Neutrophil (primary cell): ENCODE measurements around the gene NRG3.

Source experiments
- H3K27ac ChIP-seq: fragments of 200-600 bp; sonication (generic); 2 replicates; pipeline ENCODE4 v1.5.1; 2016; ENCODE audit warnings: mild to moderate bottlenecking, moderate library complexity
- H3K27me3 ChIP-seq: fragments of 200-600 bp; sonication (generic); 2 replicates; pipeline ENCODE4 v1.6.0; 2016; ENCODE audit warnings: mild to moderate bottlenecking
- H3K36me3 ChIP-seq: fragments of 200-600 bp; sonication (generic); 2 replicates; pipeline ENCODE4 v1.5.1; 2017
- H3K4me1 ChIP-seq, 2 experiments: fragments of 200-600 bp in 1 of 2; sonication (generic) in 1 of 2; 1 replicate in 1 of 2; 2 replicates in 1 of 2; pipeline versions ENCODE4 v1.5.1 to v1.6.1; 2013 to 2016; ENCODE audit warnings: low read depth in 1 of 2, low read length in 1 of 2, mild to moderate bottlenecking in 1 of 2, moderate library complexity in 1 of 2; ENCODE audit not compliant: control insufficient read depth in 1 of 2, insufficient read depth in 1 of 2
- H3K4me3 ChIP-seq, 2 experiments: fragments of 200-600 bp in 1 of 2; sonication (generic) in 1 of 2; 1 replicate in 1 of 2; 2 replicates in 1 of 2; pipeline ENCODE4 v1.5.1; 2013 to 2016; ENCODE audit warnings: low read depth in 1 of 2, low read length in 1 of 2, mild to moderate bottlenecking in 1 of 2, moderate library complexity in 1 of 2
- H3K9me3 ChIP-seq: fragments of 200-600 bp; sonication (generic); 2 replicates; pipeline ENCODE4 v1.5.1; 2016
- CTCF ChIP-seq: fragments of 200-600 bp; sonication (generic); IDR thresholded peaks from 2 replicates; pipeline ENCODE4 v1.5.1; 2016; ENCODE audit warnings: antibody characterized with exemption

The NRG3 gene

GRCh38 chr10:82256275-82256674 is 381.3 kb downstream of the NRG3 start:
- Histone ChIP-seq H3K4me1 (no peaks in the 10 kb centered on the region), H3K27ac (no peak overlapping the region), H3K4me3 (no peak overlapping the region), H3K36me3 (no peaks in the 10 kb centered on the region), H3K9me3 (no peaks in the 10 kb centered on the region), H3K27me3 (no peaks in the 10 kb centered on the region)
- no peak for TF ChIP-seq CTCF

- Histone ChIP-seq H3K9me3 (no peaks in the 10 kb centered on the region), H3K27ac (no peak overlapping the region), H3K27me3 (no peaks in the 10 kb centered on the region), H3K36me3 (no peaks in the 10 kb centered on the region), H3K4me3 (no peak overlapping the region), H3K4me1 (no peaks in the 10 kb centered on the region)
- TF ChIP-seq CTCF = no peak
Observed at GRCh38 chr10:82266438-82266837, 391.4 kb downstream of the NRG3 start.

DNA sequence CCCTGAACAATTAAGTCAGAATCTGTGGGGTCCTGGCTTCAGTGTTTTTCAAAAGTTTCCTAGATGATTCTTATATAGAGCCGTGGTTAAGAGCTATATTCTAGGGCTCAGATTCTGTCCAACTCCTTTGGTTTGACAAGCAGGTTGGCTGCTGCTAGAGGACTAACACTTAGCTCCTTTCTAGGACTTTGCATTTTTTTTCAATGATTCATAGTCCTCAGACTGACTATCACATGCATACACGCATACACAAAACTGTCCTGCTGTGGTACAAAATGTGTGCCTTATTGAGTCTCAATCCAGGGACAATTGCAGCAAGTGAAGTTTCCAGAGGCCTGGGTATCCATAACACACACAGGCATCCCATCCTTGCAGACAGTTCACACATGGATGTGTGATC is 392.0 kb downstream of the NRG3 start:
- Histone ChIP-seq H3K4me3 (no peak overlapping the region), H3K4me1 (no peaks in the 10 kb centered on the region), H3K27me3 (no peaks in the 10 kb centered on the region), H3K27ac (no peak overlapping the region), H3K9me3 (no peaks in the 10 kb centered on the region), H3K36me3 (no peaks in the 10 kb centered on the region)
- TF ChIP-seq CTCF = no peak

- TF ChIP-seq CTCF = no peak
Observed at GRCh38 chr10:82267465-82267864, 392.5 kb downstream of the NRG3 start.

DNA sequence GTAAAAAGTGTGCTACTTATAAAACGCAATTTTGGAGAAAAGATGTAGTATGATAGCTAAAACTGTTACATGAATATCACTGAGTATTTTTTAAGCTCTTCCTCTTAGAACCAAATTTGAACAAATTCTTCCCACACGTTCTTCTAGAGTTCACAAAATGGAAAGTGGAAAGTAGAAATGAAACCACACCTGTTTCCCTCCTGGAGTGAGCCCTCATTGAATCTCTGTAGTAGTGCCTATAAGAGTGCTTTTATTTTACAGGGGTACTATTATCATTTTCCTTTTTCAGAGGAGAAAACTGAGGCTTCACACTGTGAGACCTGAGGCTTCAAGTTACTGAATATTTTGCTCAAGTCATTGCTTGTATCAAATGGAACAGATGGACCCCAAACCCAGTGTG is 393.0 kb downstream of the NRG3 start:
- Histone ChIP-seq H3K27ac (no peak overlapping the region), H3K36me3 (no peaks in the 10 kb centered on the region)

More at GRCh38 chr10:82267465-82267864, 392.5 kb downstream of the NRG3 start:
- Histone ChIP-seq H3K27ac (no peak overlapping the region), H3K9me3 (no peaks in the 10 kb centered on the region), H3K4me3 (no peak overlapping the region), H3K4me1 (no peaks in the 10 kb centered on the region), H3K27me3 (no peaks in the 10 kb centered on the region), H3K36me3 (no peaks in the 10 kb centered on the region)

More for the DNA sequence above, 393.0 kb downstream of the NRG3 start:
- no peaks in the 10 kb centered on the region for H3K4me1 ChIP-seq
- H3K4me3 ChIP-seq = no peak overlapping the region
- TF ChIP-seq CTCF = no peak
- H3K9me3 ChIP-seq = no peaks in the 10 kb centered on the region
- no peaks in the 10 kb centered on the region for H3K27me3 ChIP-seq
